HG03159 (cell line): ENCODE results near the gene MTPN.

Experiments
- ATAC-seq: cut with Tn5 transposase; IDR thresholded peaks from one replicate; pipeline ENCODE4 v1.9.1; 2021; ENCODE audit warnings: mild to moderate bottlenecking, moderate library complexity; ENCODE audit not compliant: unreplicated experiment

Gene MTPN

DNA sequence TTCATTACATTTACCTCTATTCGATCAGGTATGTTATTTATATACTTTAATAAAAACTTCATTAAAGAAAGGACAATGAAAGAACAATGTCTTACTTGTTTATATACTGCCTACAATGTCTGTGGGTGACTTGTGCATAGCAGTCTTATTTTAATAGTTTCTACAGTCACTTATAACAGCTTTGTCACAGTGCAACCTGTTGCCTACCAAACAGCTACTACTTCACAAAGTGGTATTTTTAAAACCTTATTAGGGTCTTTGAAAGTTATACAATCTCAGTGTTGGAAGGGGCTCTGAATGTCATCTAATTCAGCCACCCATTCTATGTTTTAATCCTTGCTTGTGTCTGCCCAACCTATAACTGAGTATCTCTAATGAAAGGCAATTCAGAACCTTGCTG, 19.0 kb downstream of the MTPN start:
- no peak for ATAC-seq

DNA sequence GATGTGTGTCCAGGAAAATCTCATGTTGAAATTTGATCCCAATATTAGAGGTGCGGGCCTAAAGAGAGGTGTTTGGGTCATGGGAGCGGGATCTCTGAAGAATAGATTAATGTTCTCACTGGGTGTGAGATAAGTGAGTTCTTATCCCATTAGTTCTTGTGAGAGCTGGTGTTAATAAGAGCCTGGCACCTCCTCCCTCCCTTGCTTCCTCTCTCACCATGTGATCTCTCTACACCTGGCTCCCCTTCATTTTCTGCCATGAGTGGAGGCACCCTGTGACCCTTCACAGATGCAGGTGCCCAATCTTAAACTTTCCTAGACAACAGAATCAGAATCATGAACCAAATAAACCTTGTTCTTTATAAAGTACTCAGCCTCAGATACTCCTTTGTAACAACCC, 19.5 kb downstream of the MTPN start:
- ATAC-seq: no peak

GRCh38 chr7:135956393-135956792, 20.8 kb downstream of the MTPN start:
- no peak for ATAC-seq

DNA sequence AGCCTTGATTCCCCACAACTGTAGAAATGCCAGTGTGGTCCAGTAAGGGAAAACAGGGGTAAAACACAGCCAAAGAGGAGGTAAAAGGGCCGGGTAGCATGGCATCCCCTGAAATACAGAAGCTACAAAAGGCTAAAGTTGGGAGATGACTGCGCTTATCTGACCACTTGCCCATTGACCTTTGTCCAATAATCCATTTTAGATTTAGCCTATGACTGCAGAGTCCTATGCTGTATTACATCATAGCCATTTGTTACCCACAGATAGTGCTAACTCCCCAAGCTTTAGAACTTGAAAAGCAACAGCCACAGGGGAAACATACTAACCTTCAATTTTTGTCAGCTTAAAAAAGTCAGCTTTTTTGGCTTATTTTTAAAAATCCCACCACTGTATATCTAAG, 26.2 kb downstream of the MTPN start:
- no peak for ATAC-seq

DNA sequence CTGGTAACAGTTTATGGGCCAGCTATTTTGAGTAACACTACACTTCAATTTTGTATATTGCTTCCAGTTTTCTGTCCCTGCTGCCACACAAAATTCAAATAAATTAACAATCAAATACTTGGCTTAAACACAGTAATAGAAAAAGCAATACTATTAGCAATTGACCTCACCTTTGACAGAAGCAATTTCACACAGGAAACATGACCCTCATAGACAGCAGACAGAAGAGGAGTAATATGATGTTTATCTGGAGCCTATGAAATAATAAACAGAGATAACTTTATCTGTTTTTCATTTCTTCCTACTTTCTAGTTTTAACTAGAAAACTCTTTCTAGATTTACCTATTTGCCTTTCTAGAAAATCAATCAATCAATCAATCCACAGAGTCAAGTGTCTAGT, 26.7 kb downstream of the MTPN start:
- no peak for ATAC-seq

DNA sequence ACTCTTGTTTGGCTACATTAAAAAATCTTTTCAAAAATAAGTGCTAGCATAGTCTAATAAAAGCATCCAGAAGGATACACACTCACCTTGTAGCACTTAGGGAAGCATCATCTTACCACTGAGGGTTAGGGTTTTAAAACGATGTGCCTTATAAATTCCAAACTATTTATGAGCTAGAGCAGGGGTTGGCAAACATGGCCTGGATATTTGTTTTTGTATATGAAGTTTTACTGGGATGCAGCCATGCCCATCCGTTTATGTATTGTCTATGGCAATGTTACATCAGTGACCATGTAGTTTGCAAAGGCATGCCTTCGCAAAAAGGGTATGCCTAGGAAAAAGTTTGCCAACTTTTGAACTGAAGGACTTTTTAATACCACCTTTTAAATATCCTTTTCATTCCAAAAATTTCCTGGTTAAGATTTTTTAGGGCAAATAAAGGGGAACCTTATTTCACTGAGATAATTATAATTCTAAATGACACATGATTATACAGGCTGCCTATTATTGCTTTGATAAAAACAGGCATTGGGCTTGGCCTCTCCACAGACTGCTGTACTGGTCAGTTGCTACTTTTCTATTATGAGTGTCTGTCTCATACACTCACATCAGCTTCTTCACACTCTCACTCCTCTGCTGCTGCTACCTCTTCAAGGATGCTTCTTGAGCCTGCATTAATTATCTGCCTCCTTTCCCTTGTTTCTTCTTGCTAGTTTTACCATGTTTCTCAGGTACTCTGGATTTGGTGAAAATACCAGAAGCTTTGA, 30.7 kb downstream of the MTPN start:
- no peak for ATAC-seq

- no peak for ATAC-seq
These were observed 32.4 kb downstream of the MTPN start for GRCh38 chr7:135944753-135945152.

- no peak for ATAC-seq
These were observed 33.9 kb downstream of the MTPN start for GRCh38 chr7:135943134-135943879.

- peak; percentile 88 for ATAC-seq
These were observed 34.5 kb downstream of the MTPN start for GRCh38 chr7:135942614-135943013.

- ATAC-seq: no peak
These were observed 36.8 kb downstream of the MTPN start for GRCh38 chr7:135940077-135941075.

GRCh38 chr7:135939261-135939812, 37.8 kb downstream of the MTPN start:
- ATAC-seq: no peak

DNA sequence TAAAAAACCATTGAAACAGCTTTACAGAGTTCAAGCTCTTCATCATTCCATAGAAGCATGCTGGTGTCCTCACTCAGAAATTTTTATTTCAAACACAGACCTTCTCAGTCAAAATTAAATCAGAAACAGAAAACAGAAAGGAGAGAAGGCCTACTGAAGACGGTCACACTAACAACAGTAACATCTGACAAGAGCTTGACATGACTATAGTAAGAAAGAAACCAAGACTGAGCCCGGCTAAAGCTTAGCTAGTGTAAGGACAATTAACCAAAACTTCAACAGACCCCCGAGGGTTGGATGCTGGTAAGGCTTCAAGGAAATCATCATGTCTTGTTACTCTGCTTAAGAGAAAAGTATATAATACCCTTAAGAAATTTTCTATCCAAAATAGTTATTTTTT, 38.6 kb downstream of the MTPN start:
- peak; percentile 53 for ATAC-seq

DNA sequence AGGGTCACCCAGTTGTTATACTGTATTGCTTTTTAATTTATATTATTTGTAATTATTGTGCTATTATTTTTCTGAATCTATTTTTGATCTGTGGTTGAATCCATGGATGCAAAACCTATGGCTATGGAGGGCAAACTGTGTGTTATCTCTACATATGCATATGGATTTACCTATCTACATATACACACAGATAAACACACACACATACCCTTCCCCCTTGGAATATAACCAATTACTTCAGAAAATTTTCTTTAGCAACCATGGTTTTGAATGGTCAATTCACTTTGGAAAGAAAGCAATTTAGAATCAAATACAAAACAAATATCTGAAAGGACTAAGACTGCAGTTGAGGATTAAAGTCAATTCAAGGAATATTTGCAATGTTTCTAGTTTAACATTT, 39.1 kb downstream of the MTPN start:
- no peak for ATAC-seq

DNA sequence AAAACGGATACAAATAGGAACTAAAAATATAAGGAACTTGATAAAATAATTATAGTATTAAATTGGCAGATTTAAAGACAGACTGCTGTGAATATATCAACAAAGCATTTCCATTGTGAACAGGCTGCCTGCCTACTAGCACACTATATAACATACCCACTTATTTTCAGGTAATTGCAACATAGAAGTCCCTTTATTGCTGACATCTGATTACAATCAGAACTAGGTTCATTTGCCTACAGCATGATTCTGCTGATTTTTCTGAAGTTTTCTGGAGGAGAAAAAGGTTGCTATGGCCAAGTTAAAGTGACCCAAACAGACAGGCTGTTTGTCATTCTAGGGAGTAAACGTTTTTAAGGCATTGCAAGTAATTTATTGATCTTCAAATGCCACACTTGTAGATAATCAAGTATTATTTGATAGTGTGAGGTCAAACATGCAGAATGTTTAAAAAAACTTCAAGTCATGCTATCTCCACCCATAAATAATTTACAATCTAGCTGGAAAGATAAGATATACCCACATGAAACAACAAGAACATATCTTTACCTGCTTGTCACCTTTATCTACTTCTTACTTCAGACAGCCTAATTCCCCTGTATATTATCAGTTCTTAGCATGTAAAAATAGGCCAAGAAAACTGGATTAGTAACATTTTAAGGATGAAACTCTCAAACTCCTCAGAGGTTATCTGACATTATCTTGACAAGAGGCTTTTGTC, 40.5 kb downstream of the MTPN start:
- ATAC-seq: no peak

DNA sequence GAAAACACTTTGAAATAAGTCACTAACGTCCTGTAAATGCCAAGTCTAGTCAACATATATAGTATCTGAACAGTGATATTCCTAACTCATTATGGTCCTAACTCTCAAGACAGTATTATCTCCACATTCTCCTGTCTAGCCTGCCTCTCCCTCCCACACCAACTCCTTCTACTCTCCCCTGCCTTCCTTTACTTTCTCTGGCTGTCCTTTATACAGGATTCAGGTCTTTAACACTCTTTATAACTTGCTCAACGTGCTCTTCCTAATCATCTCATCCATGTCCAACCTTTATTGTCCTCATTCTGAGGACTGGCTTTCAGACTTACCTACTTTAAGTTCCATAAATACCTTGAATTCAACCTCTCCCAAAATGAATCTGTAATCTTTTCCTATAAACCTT, 42.5 kb downstream of the MTPN start:
- ATAC-seq: no peak

DNA sequence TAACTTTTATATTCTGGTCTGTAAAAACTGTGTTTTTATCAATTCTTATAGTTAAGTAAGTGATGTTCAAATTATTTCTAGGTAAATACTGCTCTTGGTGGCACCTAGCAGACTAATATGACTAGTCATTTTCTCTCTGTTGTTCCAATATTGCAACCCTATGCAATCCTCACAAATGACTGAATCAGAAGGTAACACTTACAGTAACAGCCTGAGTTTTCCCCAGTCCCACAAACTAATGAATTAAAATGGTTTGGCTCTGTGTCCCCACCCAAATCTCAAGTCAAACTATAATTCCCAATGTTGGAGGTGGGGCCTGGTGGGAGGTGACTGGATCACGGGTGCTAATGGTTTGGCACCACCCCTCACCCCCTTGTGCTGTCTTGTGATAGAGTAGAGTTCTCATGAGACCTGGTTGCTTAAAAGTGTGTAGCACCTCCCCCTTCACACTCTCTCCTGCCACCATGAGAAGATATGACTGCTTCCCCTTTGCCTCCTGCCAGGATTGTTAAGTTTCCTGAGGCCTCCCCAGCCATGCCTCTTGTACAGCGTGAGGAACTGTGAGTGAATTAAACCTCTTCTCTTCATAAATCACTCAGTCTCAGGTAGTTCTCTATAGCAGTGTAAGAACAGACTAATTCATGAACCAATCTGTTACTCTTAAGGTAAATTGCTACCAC, 43.5 kb downstream of the MTPN start:
- no peak for ATAC-seq

GRCh38 chr7:135932131-135932530, 45.0 kb downstream of the MTPN start:
- no peak for ATAC-seq

DNA sequence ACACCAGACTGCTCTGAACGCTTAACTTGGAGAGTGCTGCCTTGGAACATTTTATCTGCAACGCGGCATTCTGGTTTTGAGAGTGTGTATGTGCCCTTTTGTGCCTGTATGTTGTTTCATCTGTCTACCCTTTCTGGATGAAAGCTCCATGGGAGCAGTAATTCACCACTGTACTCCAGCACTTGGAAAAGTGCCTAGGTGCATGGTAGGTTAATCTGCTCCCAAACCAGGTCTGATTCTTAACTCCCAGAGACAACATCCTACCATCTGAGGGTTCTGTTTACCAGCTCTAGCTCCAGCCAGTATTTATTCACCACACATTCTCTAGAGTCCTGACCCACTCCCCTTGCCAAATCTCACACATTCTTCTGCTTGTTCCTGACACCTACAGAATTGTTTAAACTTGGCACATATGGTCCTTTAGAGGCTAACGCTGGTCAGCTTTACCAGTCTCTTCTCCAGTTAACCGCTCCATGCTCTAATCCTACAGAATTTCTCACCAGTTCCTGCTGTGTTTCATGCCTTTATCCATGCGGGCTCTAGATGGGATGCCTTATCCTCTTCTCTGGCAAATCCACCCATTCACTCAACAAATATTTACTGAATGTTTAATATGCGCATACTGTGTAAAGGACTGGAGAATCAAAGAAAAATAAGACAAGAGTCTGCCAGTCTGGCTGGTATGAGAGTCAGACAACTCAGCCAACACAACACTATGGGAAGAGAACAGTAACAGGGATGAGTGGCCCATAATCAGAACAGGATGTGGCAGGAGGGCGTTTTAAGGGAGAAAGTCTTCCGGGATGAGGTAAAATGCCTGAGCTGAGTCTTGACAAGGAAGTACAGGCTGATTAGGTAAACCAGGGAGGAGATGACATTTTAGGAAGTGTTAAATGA, 46.3 kb downstream of the MTPN start:
- no peak for ATAC-seq

DNA sequence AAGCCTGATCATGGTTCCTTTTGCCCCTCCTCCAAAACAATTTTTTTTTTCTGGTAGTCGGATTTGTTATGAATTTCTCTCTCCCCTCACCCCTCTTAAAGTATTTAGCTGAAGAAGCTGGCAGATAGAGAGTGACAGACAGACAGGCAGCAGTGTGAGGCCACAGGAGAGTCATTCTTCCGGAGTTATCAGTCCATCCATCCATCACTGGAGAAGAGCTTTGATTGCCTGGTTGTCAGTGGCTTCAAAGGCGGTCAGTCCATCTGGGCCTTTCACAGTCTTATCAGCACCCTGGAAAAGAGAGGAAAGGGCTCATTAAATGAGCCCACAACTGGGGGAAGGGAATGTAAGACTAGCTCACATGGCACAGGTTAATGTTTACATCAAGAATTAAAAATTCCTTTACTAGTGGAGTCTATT, 47.4 kb downstream of the MTPN start:
- no peak for ATAC-seq
